RWPE2 (cell line): ENCODE results near the gene ALPP.

Experiments
- ATAC-seq: fragments of 200-7000 bp; cut with Tn5 transposase; 3 replicates; pipeline ENCODE4 v1.9.1; 2021; ENCODE audit warnings: low read depth
- DNase-seq: peaks from one replicate; pipeline ENCODE4 v3.0.0-alpha.2; 2020; ENCODE audit warnings: low spot score
- H3K27ac ChIP-seq: fragments of 450-650 bp; 2 replicates; pipeline ENCODE4 v1.5.1; 2017; ENCODE audit warnings: mild to moderate bottlenecking; ENCODE audit not compliant: poor library complexity, severe bottlenecking
- H3K27me3 ChIP-seq: fragments of 250-450 bp; sonication (Bioruptor Pico); 2 replicates; pipeline ENCODE4 v1.5.1; 2021; ENCODE audit warnings: mild to moderate bottlenecking, moderate library complexity; ENCODE audit not compliant: insufficient read depth, poor library complexity, severe bottlenecking
- H3K36me3 ChIP-seq: fragments of 250-450 bp; sonication (Bioruptor Pico); 2 replicates; pipeline ENCODE4 v1.5.1; 2020; ENCODE audit warnings: low read depth, mild to moderate bottlenecking, moderate library complexity
- H3K4me1 ChIP-seq: fragments of 250-450 bp; sonication (Bioruptor Pico); 2 replicates; pipeline ENCODE4 v1.5.1; 2021; ENCODE audit warnings: mild to moderate bottlenecking, moderate library complexity; ENCODE audit not compliant: insufficient read depth, poor library complexity, severe bottlenecking
- H3K4me3 ChIP-seq: fragments of 250-450 bp; sonication (Bioruptor Pico); 2 replicates; pipeline ENCODE4 v1.5.1; 2021; ENCODE audit warnings: mild to moderate bottlenecking, moderate library complexity; ENCODE audit not compliant: severe bottlenecking
- H3K9me3 ChIP-seq: fragments of 250-450 bp; sonication (Bioruptor Pico); 2 replicates; pipeline ENCODE4 v1.5.1; 2021; ENCODE audit warnings: mild to moderate bottlenecking, moderate library complexity; ENCODE audit not compliant: severe bottlenecking
- TF ChIP-seq, protein P1 (sequence below): fragments of 450-650 bp; IDR thresholded peaks from one replicate; pipeline ENCODE4 v1.5.1; 2017; ENCODE audit warnings: mild to moderate bottlenecking, moderate library complexity; ENCODE audit not compliant: poor library complexity, severe bottlenecking

The ALPP gene

DNA sequence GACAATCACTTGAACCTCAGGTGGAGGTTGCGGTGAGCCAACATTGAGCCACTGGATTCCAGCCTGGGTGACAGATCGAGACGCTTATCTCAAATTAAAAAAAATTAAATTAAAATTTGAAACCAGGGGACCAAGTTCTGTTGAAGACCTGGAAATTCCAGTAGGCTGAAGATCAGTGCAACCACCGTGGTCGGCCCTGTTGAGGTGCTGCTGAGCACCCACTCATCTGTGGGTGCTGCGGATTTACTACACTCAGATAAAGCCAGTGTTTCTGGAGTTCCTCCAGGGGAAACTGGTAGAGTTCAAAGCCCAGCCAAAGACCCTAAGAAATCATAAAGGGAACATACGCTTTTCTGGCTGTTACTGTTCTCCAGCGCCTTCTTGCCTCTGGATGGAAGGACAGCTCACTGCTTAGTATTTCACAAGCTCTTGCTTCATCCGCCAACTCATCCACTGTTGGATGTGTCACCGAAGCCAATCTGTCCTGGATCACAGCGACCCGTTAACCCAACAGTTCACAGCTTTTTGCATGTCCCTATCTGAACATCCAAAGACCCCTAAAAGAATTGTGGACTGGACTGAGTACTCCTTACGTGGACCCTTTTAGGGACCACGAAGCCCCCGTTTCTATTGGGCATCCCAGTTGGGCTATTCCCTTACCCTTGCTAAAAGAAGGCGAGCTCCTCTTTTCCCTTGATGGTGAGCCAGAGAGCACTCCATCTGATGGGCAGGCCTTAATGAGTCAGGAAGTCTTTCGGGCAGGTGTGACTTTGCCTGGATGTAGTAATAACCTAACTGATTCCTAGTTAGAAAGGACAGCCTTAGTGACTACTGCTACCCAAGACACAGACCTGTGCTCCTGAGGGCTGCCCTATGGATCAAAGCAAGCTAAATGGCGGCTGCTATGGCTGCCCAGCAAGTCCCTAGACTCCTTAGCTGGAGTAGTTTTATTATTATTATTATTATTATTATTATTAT, 6.0 kb upstream of the ALPP start:
- peak; percentile 48; the same call in 2 of the 3 replicates for ATAC-seq
- no peaks in the 10 kb centered on the region for H3K27me3 ChIP-seq

DNA sequence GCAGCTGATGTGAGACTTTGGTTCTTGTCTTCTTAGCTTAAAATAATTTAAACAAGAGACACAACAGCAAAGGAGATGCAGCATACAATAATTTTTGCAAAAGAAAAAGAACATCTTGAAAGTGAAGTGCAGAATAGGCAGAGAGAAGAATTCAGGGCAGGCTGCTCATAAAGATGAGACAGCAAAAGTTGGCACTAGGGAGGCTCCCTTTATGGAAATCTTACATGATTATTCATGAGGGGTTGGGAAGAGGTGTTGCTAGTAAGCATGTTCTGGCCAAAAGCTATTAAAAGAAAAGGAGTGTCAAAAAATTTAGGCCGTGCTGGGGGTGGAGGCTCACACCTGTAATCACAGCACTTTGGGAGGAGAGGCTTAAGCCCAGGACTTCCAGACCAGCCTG, 4.2 kb upstream of the ALPP start:
- H3K9me3 ChIP-seq: no peaks in the 10 kb centered on the region
- H3K36me3 ChIP-seq: no peaks in the 10 kb centered on the region
- H3K27me3 ChIP-seq: no peaks in the 10 kb centered on the region
- no peak overlapping the region for H3K27ac ChIP-seq
- TF ChIP-seq, protein P1, sequence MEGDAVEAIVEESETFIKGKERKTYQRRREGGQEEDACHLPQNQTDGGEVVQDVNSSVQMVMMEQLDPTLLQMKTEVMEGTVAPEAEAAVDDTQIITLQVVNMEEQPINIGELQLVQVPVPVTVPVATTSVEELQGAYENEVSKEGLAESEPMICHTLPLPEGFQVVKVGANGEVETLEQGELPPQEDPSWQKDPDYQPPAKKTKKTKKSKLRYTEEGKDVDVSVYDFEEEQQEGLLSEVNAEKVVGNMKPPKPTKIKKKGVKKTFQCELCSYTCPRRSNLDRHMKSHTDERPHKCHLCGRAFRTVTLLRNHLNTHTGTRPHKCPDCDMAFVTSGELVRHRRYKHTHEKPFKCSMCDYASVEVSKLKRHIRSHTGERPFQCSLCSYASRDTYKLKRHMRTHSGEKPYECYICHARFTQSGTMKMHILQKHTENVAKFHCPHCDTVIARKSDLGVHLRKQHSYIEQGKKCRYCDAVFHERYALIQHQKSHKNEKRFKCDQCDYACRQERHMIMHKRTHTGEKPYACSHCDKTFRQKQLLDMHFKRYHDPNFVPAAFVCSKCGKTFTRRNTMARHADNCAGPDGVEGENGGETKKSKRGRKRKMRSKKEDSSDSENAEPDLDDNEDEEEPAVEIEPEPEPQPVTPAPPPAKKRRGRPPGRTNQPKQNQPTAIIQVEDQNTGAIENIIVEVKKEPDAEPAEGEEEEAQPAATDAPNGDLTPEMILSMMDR: no peak
- no peak for ATAC-seq
- no peak overlapping the region for H3K4me3 ChIP-seq
- peaks cover 4% of the 10 kb centered on the region for H3K4me1 ChIP-seq
- no peak for DNase-seq

More for the DNA sequence above, 6.0 kb upstream of the ALPP start:
- Histone ChIP-seq H3K4me3 (no peak overlapping the region), H3K27ac (no peak overlapping the region), H3K36me3 (no peaks in the 10 kb centered on the region), H3K9me3 (no peaks in the 10 kb centered on the region), H3K4me1 (no peaks in the 10 kb centered on the region)
- TF ChIP-seq, protein P1: no peak
- DNase-seq: peak; percentile 36

DNA sequence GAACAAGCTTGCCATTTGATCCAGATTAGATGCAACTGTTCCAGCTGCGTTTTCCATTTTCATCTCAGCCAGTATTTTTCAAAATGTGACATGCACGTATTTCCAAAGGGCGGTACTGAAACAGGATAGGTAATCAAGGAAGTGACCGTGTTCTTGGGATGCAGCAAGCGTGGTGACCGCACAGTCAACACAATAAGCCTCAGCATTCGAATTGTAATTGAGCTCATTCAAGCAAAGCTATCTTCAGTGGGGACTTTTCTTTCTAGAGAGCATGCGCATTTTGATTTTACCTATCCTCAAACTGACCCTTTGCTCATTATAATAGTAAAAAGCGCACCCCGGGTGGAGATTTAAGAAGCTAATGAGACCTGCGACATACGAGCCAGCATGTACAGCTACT, 3.4 kb upstream of the ALPP start:
- Histone ChIP-seq H3K9me3 (no peaks in the 10 kb centered on the region), H3K4me1 (peaks cover 4% of the 10 kb centered on the region), H3K4me3 (no peak overlapping the region), H3K27me3 (no peaks in the 10 kb centered on the region), H3K27ac (no peak overlapping the region), H3K36me3 (no peaks in the 10 kb centered on the region)
- DNase-seq (peak; percentile 9), ATAC-seq (no peak)
- TF ChIP-seq, protein P1: no peak

DNA sequence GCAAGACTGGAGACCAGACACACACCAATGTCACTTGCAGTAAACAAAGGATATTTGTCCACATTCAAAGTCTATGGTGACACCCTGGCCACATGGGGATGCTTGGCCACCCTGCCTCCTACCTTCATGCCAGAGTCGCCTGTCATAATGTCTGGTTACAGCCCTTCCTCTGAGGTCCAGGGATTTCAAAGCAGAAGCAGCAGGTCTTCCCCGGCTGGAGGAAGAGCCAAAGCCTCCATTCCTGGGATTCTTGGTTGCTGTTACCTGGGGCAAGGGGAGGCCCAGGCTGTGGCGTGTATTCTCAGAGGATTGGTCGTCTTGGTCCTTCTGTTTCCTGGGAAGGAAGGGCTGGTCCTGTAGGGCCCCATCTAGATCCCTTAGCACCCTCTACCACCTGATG, 2.3 kb upstream of the ALPP start:
- no peak overlapping the region for H3K4me3 ChIP-seq
- no peak for ATAC-seq

More for the DNA sequence above, 2.3 kb upstream of the ALPP start:
- Histone ChIP-seq H3K4me1 (peaks cover 4% of the 10 kb centered on the region), H3K36me3 (no peaks in the 10 kb centered on the region), H3K27me3 (no peaks in the 10 kb centered on the region), H3K9me3 (no peaks in the 10 kb centered on the region), H3K27ac (no peak overlapping the region)
- peak; percentile 12 for DNase-seq
- TF ChIP-seq, protein P1: no peak
